Glutamatergic neuron (in vitro differentiated cells): ENCODE data around the gene LSAMP. TPM values are rescaled to one million over a fixed set of nuclear protein-coding genes. Genes with fewer than 3 reads are reported as not detected.
"Not testable (repeated sequence)": the region's sequence is repeated elsewhere in the genome, so short reads cannot be mapped to it uniquely, and the experiment has no call there.

Experiments
- DNase-seq: peaks from one replicate; pipeline ENCODE4 v3.0.0; 2022
- H3K27ac Mint-ChIP-seq: one replicate; pipeline ENCODE4 v1.8.0; 2020; ENCODE audit warnings: mild to moderate bottlenecking, mixed read lengths, inconsistent platforms; ENCODE audit not compliant: unreplicated experiment
- H3K27me3 Mint-ChIP-seq: one replicate; pipeline ENCODE4 v1.8.0; 2020; ENCODE audit warnings: mild to moderate bottlenecking, moderate library complexity, mixed read lengths, inconsistent platforms; ENCODE audit not compliant: unreplicated experiment
- H3K36me3 Mint-ChIP-seq: one replicate; pipeline ENCODE4 v1.8.0; 2020; ENCODE audit warnings: mild to moderate bottlenecking, mixed read lengths, inconsistent platforms; ENCODE audit not compliant: unreplicated experiment
- H3K4me1 Mint-ChIP-seq: one replicate; pipeline ENCODE4 v1.8.0; 2020; ENCODE audit warnings: mild to moderate bottlenecking, low read depth, mixed read lengths, inconsistent platforms; ENCODE audit not compliant: unreplicated experiment
- H3K4me3 Mint-ChIP-seq: one replicate; pipeline ENCODE4 v1.8.0; 2020; ENCODE audit warnings: mild to moderate bottlenecking, mixed read lengths, inconsistent platforms; ENCODE audit not compliant: unreplicated experiment
- H3K9me3 Mint-ChIP-seq: one replicate; pipeline ENCODE4 v1.8.0; 2020; ENCODE audit warnings: mild to moderate bottlenecking, moderate library complexity, mixed read lengths, inconsistent platforms; ENCODE audit not compliant: unreplicated experiment
- total RNA-seq: library from RNA; stranded (reverse); fragmentation: NEBNext Ultra II Directional; extraction: Animal tissue kit (Norgen Biotek cat#: 25700); gene quantifications from one replicate; pipeline ENCODE4 v1.2.1, GENCODE V29; 2021; ENCODE audit not compliant: unreplicated experiment
- TF ChIP-seq, protein P1 (sequence below): fragments of 200-600 bp; sonication (generic); IDR thresholded peaks from one replicate; pipeline ENCODE4 v1.5.0; 2021; ENCODE audit not compliant: partially characterized antibody, unreplicated experiment

Gene LSAMP
- total RNA-seq, 1 donor from 2014 or later, result 67.1 TPM

DNA sequence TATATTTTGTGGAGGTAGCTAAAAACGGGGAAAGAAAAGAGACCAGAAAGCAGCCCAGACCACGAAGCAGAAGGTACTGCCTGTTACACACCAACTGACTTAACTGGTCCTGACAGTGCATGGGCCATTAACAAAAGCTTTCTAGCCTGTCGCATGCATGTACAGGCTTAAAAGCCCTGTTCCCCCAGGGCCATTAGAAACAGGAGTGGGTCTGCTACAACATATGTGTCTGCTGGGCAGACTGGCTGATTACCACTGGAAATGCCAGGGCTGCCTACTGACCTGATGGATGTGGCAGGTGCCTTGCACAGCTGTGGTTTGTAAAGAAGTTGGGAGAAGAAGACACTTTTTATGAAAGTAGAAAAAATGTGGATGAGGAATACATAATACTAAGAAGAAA, 684.6 kb downstream of the LSAMP start:
- TF ChIP-seq, protein P1, sequence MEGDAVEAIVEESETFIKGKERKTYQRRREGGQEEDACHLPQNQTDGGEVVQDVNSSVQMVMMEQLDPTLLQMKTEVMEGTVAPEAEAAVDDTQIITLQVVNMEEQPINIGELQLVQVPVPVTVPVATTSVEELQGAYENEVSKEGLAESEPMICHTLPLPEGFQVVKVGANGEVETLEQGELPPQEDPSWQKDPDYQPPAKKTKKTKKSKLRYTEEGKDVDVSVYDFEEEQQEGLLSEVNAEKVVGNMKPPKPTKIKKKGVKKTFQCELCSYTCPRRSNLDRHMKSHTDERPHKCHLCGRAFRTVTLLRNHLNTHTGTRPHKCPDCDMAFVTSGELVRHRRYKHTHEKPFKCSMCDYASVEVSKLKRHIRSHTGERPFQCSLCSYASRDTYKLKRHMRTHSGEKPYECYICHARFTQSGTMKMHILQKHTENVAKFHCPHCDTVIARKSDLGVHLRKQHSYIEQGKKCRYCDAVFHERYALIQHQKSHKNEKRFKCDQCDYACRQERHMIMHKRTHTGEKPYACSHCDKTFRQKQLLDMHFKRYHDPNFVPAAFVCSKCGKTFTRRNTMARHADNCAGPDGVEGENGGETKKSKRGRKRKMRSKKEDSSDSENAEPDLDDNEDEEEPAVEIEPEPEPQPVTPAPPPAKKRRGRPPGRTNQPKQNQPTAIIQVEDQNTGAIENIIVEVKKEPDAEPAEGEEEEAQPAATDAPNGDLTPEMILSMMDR, result no peak
- Mint-ChIP-seq H3K27me3 (peaks cover 14% of the 10 kb centered on the region), H3K36me3 (no peaks in the 10 kb centered on the region), H3K4me3 (peak overlapping the region; percentile 75), H3K9me3 (peaks cover 21% of the 10 kb centered on the region), H3K27ac (peak overlapping the region; percentile 100), H3K4me1 (peaks cover 46% of the 10 kb centered on the region)
- peak; percentile 76 for DNase-seq

DNA sequence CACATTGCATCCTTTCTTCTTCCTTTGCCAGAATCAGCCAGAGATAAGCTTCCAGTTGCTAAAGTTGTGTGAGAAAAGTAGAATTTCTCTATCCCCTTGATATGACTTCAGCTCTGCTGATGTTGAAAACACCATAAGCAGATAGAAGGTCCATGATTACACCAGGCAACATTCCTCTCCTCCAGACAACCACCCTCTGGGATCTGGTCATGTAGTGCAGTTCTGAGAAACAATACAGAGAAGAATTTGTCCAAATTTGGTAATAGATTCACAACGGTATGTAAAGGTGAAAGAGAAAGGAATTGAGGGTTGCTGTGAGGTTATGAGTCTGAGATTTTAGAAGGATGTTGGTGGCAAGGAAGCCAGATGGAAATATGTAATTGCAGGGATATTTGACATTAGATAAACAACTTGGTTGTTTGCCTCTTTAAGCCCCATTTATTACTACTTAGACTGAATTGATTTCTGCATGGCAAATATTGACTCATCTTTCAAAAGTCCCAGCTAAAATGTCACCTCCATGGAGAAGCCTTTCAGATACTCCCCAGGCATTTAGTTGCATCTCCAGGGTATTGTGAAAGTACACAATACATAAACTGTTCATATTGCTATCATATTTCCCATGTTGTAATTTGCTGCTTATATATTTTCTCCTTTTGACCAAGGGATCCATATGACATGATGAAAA, 687.1 kb downstream of the LSAMP start:
- DNase-seq, result no peak
- TF ChIP-seq, protein P1, result no peak
- Mint-ChIP-seq H3K27me3 (peaks cover 14% of the 10 kb centered on the region), H3K27ac (peak overlapping the region; percentile 100), H3K36me3 (peaks cover 11% of the 10 kb centered on the region), H3K4me3 (no peak overlapping the region), H3K9me3 (peaks cover 26% of the 10 kb centered on the region), H3K4me1 (peaks cover 42% of the 10 kb centered on the region)

DNA sequence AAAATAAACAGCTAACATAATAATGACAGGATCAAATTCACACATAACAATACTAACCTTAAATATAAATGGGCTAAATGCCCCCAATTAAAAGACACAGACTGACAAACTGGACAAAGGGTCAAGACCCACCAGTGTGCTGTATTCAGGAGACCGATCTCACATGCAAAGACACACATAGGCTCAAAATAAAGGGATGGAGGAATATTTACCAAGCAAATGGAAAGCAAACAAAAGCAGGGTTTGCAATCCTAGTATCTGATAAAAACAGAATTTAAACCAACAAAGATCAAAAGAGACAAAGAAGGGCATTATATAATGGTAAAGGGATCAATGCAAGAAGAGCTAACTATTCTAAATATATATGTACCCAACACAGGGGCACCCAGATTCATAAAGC, 692.3 kb downstream of the LSAMP start:
- H3K27ac Mint-ChIP-seq, H3K4me1 Mint-ChIP-seq, DNase-seq, H3K4me3 Mint-ChIP-seq, H3K27me3 Mint-ChIP-seq: not testable (repeated sequence)
- peaks cover 12% of the 10 kb centered on the region for H3K9me3 Mint-ChIP-seq
- H3K36me3 Mint-ChIP-seq, result peaks cover 21% of the 10 kb centered on the region
